Measurements from ENCODE around the gene STRN. TPM values are rescaled to one million over a fixed set of nuclear protein-coding genes. Genes with fewer than 3 reads are reported as not detected.
"Not testable (repeated sequence)": the region's sequence is repeated elsewhere in the genome, so short reads cannot be mapped to it uniquely, and the experiment has no call there.

The STRN gene
- total RNA-seq, 2 donors from 2014 or later, result 15.0 to 32.3 TPM

GRCh38 chr2:36906277-36906676, 60.1 kb downstream of the STRN start:
- Histone ChIP-seq H3K27me3 (replicated peaks; ENCODE audit: insufficient read depth) (no peaks in the 10 kb centered on the region), H3K36me3 (no peaks in the 10 kb centered on the region), H3K4me3 (no peak overlapping the region), H3K9me3 (no peaks in the 10 kb centered on the region), H3K4me1 (replicated peaks) (no peaks in the 10 kb centered on the region), H3K27ac (no peak overlapping the region)
- DNase-seq (ENCODE audit: low spot score), result no peak
- TF ChIP-seq POLR2A (IDR thresholded peaks at IDR 0.05) (no peak), POLR2AphosphoS5 (IDR thresholded peaks at IDR 0.05) (no peak), CTCF (IDR thresholded peaks at IDR 0.05) (no peak)
- intact Hi-C loops (cut with DNase I), result no loop called here
- over 99% methylated on average over 4 of the region's 4 CpGs for WGBS

GRCh38 chr2:36904636-36905035, 61.7 kb downstream of the STRN start:
- intact Hi-C loops (cut with DNase I), result no loop called here
- Histone ChIP-seq H3K4me3 (no peak overlapping the region), H3K27me3 (replicated peaks; ENCODE audit: insufficient read depth) (no peaks in the 10 kb centered on the region), H3K27ac (no peak overlapping the region), H3K9me3 (no peaks in the 10 kb centered on the region), H3K4me1 (replicated peaks) (no peaks in the 10 kb centered on the region), H3K36me3 (no peaks in the 10 kb centered on the region)
- 97% methylated on average over 6 of the region's 6 CpGs for WGBS
- TF ChIP-seq POLR2AphosphoS5 (IDR thresholded peaks at IDR 0.05), result no peak
- no peak for TF ChIP-seq POLR2A (IDR thresholded peaks at IDR 0.05)
- no peak for TF ChIP-seq CTCF (IDR thresholded peaks at IDR 0.05)
- DNase-seq (ENCODE audit: low spot score), result no peak

- DNase-seq (ENCODE audit: low spot score), result no peak
- 90% methylated on average over 5 of the region's 5 CpGs for WGBS
- no peak for TF ChIP-seq CTCF (IDR thresholded peaks at IDR 0.05)
- no peak for TF ChIP-seq POLR2A (IDR thresholded peaks at IDR 0.05)
- no peak for TF ChIP-seq POLR2AphosphoS5 (IDR thresholded peaks at IDR 0.05)
- Histone ChIP-seq H3K27ac (no peak overlapping the region), H3K4me1 (replicated peaks) (no peaks in the 10 kb centered on the region), H3K4me3 (no peak overlapping the region), H3K36me3 (no peaks in the 10 kb centered on the region), H3K27me3 (replicated peaks; ENCODE audit: insufficient read depth) (no peaks in the 10 kb centered on the region), H3K9me3 (no peaks in the 10 kb centered on the region)
- intact Hi-C loops (cut with DNase I), result no loop called here
Observed at GRCh38 chr2:36902385-36903120, 63.8 kb downstream of the STRN start.

GRCh38 chr2:36892805-36893204, 73.5 kb downstream of the STRN start:
- intact Hi-C loops (cut with DNase I), result no loop called here
- peak; percentile 7 for DNase-seq (ENCODE audit: low spot score)
- WGBS, result 74% methylated on average over 7 of the region's 7 CpGs
- peaks cover 6% of the 10 kb centered on the region for H3K4me1 ChIP-seq (replicated peaks)
- no peak overlapping the region for H3K4me3 ChIP-seq
- TF ChIP-seq CTCF (IDR thresholded peaks at IDR 0.05), result no peak
- no peak for TF ChIP-seq POLR2AphosphoS5 (IDR thresholded peaks at IDR 0.05)
- no peak for TF ChIP-seq POLR2A (IDR thresholded peaks at IDR 0.05)
- no peaks in the 10 kb centered on the region for H3K9me3 ChIP-seq
- peak overlapping the region; percentile 17 to 33 for H3K27ac ChIP-seq
- no peaks in the 10 kb centered on the region for H3K27me3 ChIP-seq (replicated peaks; ENCODE audit: insufficient read depth)
- no peaks in the 10 kb centered on the region for H3K36me3 ChIP-seq

GRCh38 chr2:36889795-36890194, 76.5 kb downstream of the STRN start:
- Histone ChIP-seq H3K36me3 (no peaks in the 10 kb centered on the region), H3K9me3 (no peaks in the 10 kb centered on the region), H3K4me1 (replicated peaks) (peaks cover 6% of the 10 kb centered on the region), H3K27me3 (replicated peaks; ENCODE audit: insufficient read depth) (no peaks in the 10 kb centered on the region), H3K27ac (no peak overlapping the region), H3K4me3 (no peak overlapping the region)
- intact Hi-C loops (cut with DNase I), result no loop called here
- no peak for TF ChIP-seq POLR2A (IDR thresholded peaks at IDR 0.05)
- peak; percentile 55 for TF ChIP-seq POLR2AphosphoS5 (IDR thresholded peaks at IDR 0.05)
- no peak for TF ChIP-seq CTCF (IDR thresholded peaks at IDR 0.05)
- 78% methylated on average over 4 of the region's 4 CpGs for WGBS
- no peak for DNase-seq (ENCODE audit: low spot score)

GRCh38 chr2:36887095-36887494, 79.2 kb downstream of the STRN start:
- H3K36me3 ChIP-seq, result not testable (repeated sequence)
- WGBS, result 96% methylated on average over 9 of the region's 9 CpGs

More at GRCh38 chr2:36887095-36887494, 79.2 kb downstream of the STRN start:
- H3K4me1 ChIP-seq (replicated peaks); H3K27ac ChIP-seq; H3K27me3 ChIP-seq (replicated peaks; ENCODE audit: insufficient read depth); H3K9me3 ChIP-seq; DNase-seq (ENCODE audit: low spot score); intact Hi-C loops (cut with DNase I); H3K4me3 ChIP-seq: not testable (repeated sequence)

All from prostate gland (tissue), 2 donors.